Measurements from ENCODE around the gene MCF2. TPM values are rescaled to one million over a fixed set of nuclear protein-coding genes. Genes with fewer than 3 reads are reported as not detected.

MCF2 gene
- polyA plus RNA-seq, 1 of the 3 experiments (the other 2 are of a cell fraction), result 0.05 TPM

GRCh38 chrX:139702658-139703057 is 5.3 kb downstream of the MCF2 start (continued):
- TF ChIP-seq, protein P1, sequence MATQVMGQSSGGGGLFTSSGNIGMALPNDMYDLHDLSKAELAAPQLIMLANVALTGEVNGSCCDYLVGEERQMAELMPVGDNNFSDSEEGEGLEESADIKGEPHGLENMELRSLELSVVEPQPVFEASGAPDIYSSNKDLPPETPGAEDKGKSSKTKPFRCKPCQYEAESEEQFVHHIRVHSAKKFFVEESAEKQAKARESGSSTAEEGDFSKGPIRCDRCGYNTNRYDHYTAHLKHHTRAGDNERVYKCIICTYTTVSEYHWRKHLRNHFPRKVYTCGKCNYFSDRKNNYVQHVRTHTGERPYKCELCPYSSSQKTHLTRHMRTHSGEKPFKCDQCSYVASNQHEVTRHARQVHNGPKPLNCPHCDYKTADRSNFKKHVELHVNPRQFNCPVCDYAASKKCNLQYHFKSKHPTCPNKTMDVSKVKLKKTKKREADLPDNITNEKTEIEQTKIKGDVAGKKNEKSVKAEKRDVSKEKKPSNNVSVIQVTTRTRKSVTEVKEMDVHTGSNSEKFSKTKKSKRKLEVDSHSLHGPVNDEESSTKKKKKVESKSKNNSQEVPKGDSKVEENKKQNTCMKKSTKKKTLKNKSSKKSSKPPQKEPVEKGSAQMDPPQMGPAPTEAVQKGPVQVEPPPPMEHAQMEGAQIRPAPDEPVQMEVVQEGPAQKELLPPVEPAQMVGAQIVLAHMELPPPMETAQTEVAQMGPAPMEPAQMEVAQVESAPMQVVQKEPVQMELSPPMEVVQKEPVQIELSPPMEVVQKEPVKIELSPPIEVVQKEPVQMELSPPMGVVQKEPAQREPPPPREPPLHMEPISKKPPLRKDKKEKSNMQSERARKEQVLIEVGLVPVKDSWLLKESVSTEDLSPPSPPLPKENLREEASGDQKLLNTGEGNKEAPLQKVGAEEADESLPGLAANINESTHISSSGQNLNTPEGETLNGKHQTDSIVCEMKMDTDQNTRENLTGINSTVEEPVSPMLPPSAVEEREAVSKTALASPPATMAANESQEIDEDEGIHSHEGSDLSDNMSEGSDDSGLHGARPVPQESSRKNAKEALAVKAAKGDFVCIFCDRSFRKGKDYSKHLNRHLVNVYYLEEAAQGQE (IDR thresholded peaks at IDR 0.05; ENCODE audit: low read depth, low read length), result no peak
- TF ChIP-seq FOXJ3 (CRISPR knock-in tag; IDR thresholded peaks at IDR 0.05), result no peak
- TF ChIP-seq ELF1 (IDR thresholded peaks at IDR 0.05), result no peak

GRCh38 chrX:139692908-139693307 is 15.1 kb downstream of the MCF2 start:
- no peaks in the 10 kb centered on the region for H3K9me3 ChIP-seq
- H3K27ac ChIP-seq (ENCODE audit: low read depth in 2 of 2, low read length in 1 of 2), result no peak overlapping the region
- no peak for TF ChIP-seq MEF2A (IDR thresholded peaks at IDR 0.05; ENCODE audit: borderline replicate concordance, low read depth)
- no peak for TF ChIP-seq GATA2 (CRISPR knock-in tag; IDR thresholded peaks at IDR 0.05)
- TF ChIP-seq, protein P2, sequence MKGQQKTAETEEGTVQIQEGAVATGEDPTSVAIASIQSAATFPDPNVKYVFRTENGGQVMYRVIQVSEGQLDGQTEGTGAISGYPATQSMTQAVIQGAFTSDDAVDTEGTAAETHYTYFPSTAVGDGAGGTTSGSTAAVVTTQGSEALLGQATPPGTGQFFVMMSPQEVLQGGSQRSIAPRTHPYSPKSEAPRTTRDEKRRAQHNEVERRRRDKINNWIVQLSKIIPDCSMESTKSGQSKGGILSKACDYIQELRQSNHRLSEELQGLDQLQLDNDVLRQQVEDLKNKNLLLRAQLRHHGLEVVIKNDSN (IDR thresholded peaks at IDR 0.05; ENCODE audit: borderline replicate concordance, low read depth), result no peak
- no peak for TF ChIP-seq TCF12 (IDR thresholded peaks at IDR 0.05)
- TF ChIP-seq RFX5 (IDR thresholded peaks at IDR 0.05; ENCODE audit: low read length), result no peak
- TF ChIP-seq ELF1 (IDR thresholded peaks at IDR 0.05), result no peak
- no peak for TF ChIP-seq YY1 (IDR thresholded peaks at IDR 0.05; ENCODE audit: low read depth)
- TF ChIP-seq RAD21 (IDR thresholded peaks at IDR 0.05; ENCODE audit: low read length), result no peak
- TF ChIP-seq, protein P1 (IDR thresholded peaks at IDR 0.05; ENCODE audit: low read depth, low read length), result no peak
- TF ChIP-seq CTCF (IDR thresholded peaks at IDR 0.05), result no peak
- TF ChIP-seq, protein P3, sequence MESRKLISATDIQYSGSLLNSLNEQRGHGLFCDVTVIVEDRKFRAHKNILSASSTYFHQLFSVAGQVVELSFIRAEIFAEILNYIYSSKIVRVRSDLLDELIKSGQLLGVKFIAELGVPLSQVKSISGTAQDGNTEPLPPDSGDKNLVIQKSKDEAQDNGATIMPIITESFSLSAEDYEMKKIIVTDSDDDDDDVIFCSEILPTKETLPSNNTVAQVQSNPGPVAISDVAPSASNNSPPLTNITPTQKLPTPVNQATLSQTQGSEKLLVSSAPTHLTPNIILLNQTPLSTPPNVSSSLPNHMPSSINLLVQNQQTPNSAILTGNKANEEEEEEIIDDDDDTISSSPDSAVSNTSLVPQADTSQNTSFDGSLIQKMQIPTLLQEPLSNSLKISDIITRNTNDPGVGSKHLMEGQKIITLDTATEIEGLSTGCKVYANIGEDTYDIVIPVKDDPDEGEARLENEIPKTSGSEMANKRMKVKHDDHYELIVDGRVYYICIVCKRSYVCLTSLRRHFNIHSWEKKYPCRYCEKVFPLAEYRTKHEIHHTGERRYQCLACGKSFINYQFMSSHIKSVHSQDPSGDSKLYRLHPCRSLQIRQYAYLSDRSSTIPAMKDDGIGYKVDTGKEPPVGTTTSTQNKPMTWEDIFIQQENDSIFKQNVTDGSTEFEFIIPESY (IDR thresholded peaks at IDR 0.05; ENCODE audit: borderline replicate concordance, low read depth), result no peak
- TF ChIP-seq SIN3A (IDR thresholded peaks at IDR 0.05; ENCODE audit: borderline replicate concordance, low read depth, low read length), result no peak
- TF ChIP-seq CHD2 (IDR thresholded peaks at IDR 0.05; ENCODE audit: low read length, partially characterized antibody), result no peak
- no peak for TF ChIP-seq SMC3 (IDR thresholded peaks at IDR 0.05; ENCODE audit: low read depth, low read length)
- H2AFZ ChIP-seq (ENCODE audit: low read depth), result no peak overlapping the region
- no peak overlapping the region for H3K9ac ChIP-seq
- no peaks in the 10 kb centered on the region; a peak in 1 of 4 replicates for H3K4me1 ChIP-seq (ENCODE audit: control insufficient read depth in 1 of 2, insufficient read depth in 2 of 2, low read depth in 1 of 2, low read length in 1 of 2)
- H3K4me3 ChIP-seq (ENCODE audit: low read depth in 2 of 2, low read length in 1 of 2), result no peak overlapping the region
- H3K36me3 ChIP-seq (replicated peaks in 1 of 2; ENCODE audit: control insufficient read depth in 1 of 2, insufficient read depth in 2 of 2, low read length in 1 of 2), result no peaks in the 10 kb centered on the region
- DNase-seq, result no peak
- POLR2A ChIA-PET, result no interaction called here
- peak overlapping the region; percentile 66; the same call in 1 of the 2 replicates for H3K4me2 ChIP-seq
- no peaks in the 10 kb centered on the region for H4K20me1 ChIP-seq (ENCODE audit: insufficient read depth)
- peaks cover 26% of the 10 kb centered on the region; the same call in 1 of the 2 replicates for H3K27me3 ChIP-seq (ENCODE audit: insufficient read depth)
- WGBS (ENCODE audit: low lambda C conversion rate), result 59% methylated on average over 8 of the region's 8 CpGs
- no peaks in the 10 kb centered on the region for H3K9me2 ChIP-seq
- CTCF ChIA-PET, result no interaction called here
- H3F3A ChIP-seq (replicated peaks; ENCODE audit: insufficient read depth), result no peaks in the 10 kb centered on the region
- no peaks in the 10 kb centered on the region for H3K79me2 ChIP-seq (ENCODE audit: insufficient read depth)
